GM12878 (cell line): ENCODE measurements around the gene STARD8. TPM values are rescaled to one million over a fixed set of nuclear protein-coding genes. Genes with fewer than 3 reads are reported as not detected.

Experiments
- ATAC-seq: fragments of 200-7000 bp; cut with Tn5 transposase; 3 replicates; pipeline ENCODE4 v1.9.1; 2020; ENCODE audit warnings: mild to moderate bottlenecking, moderate library complexity
- BruUV-seq: library from RNA; stranded (reverse); fragments of 400-500 nt; replicated peaks from 2 replicates; lab custom pipeline; 2021; lab: Mats Ljungman, UMichigan
- CTCF ChIA-PET: fragments of 300-600 bp; sonication (Branson Sonifier 250); formaldehyde crosslinking; extraction: SDS; loops from one replicate; lab custom pipeline; 2021; ENCODE audit warnings: inconsistent platforms; lab: Yijun Ruan, JAX
- POLR2A ChIA-PET: fragments of 350-600 bp; formaldehyde crosslinking; extraction: SDS; loops from one replicate; lab custom pipeline; 2021; ENCODE audit warnings: inconsistent platforms; lab: Charles Lee
- RAD21 ChIA-PET: fragments of 300-600 bp; sonication (Branson Sonifier 250); formaldehyde crosslinking; loops from one replicate; lab custom pipeline; 2023; ENCODE audit warnings: antibody characterized with exemption; ENCODE audit not compliant: unreplicated experiment; lab: Charles Lee
- SMC1A ChIA-PET: fragments of 300-600 bp; sonication (Branson Sonifier 250); formaldehyde crosslinking; loops from one replicate; lab custom pipeline; 2023; ENCODE audit not compliant: unreplicated experiment, uncharacterized antibody; lab: Charles Lee
- DNase-seq: peaks from one replicate; pipeline ENCODE4 v3.0.0-alpha.2; 2011; ENCODE audit warnings: low read depth, low spot score
- FAIRE-seq: peaks from 3 replicates; lab custom pipeline; 2011; peaks lifted over from hg19 to GRCh38; lab: Jason Lieb, UNC
- H2AFZ ChIP-seq: 2 replicates; pipeline ENCODE4 v1.6.0; 2011; ENCODE audit warnings: low read depth, low read length, control low read depth; ENCODE audit not compliant: control insufficient read depth
- H3K27ac ChIP-seq: 2 replicates; pipeline ENCODE4 v1.5.1; 2011; ENCODE audit warnings: control low read depth; ENCODE audit not compliant: control insufficient read depth, insufficient read depth
- H3K27me3 ChIP-seq, 2 experiments: replicated peaks in 1 of 2; 2 replicates each; pipeline versions ENCODE4 v1.6.0 to v1.6.1; 2011; ENCODE audit warnings: low read length in 1 of 2; ENCODE audit not compliant: control insufficient read depth in 2 of 2, insufficient read depth in 2 of 2
- H3K36me3 ChIP-seq, 2 experiments: 2 replicates each; pipeline ENCODE4 v1.5.1; 2011; ENCODE audit warnings: low read length in 1 of 2; ENCODE audit not compliant: control insufficient read depth in 2 of 2, insufficient read depth in 2 of 2
- H3K4me1 ChIP-seq: 2 replicates; pipeline ENCODE4 v1.6.1; 2011; ENCODE audit warnings: mild to moderate bottlenecking, low read length, moderate library complexity, mixed read lengths; ENCODE audit not compliant: control insufficient read depth, insufficient read depth
- H3K4me2 ChIP-seq: 2 replicates; pipeline ENCODE4 v1.6.0; 2011; ENCODE audit warnings: control low read depth; ENCODE audit not compliant: control insufficient read depth, insufficient read depth
- H3K4me3 ChIP-seq: fragments of 200-600 bp; sonication (generic); 2 replicates; pipeline ENCODE4 v1.5.1; 2016
- H3K79me2 ChIP-seq: 2 replicates; pipeline ENCODE4 v1.6.0; 2011; ENCODE audit warnings: low read length; ENCODE audit not compliant: control insufficient read depth, insufficient read depth
- H3K9ac ChIP-seq: 2 replicates; pipeline ENCODE4 v1.8.0; 2011; ENCODE audit warnings: low read length, control low read depth, mixed read lengths; ENCODE audit not compliant: control insufficient read depth, insufficient read depth
- H3K9me3 ChIP-seq: replicated peaks from 3 replicates; pipeline ENCODE4 v1.5.1; 2011; ENCODE audit warnings: mild to moderate bottlenecking, low read length; ENCODE audit not compliant: control insufficient read depth, insufficient read depth
- H4K20me1 ChIP-seq: 2 replicates; pipeline ENCODE4 v1.6.0; 2011; ENCODE audit not compliant: control insufficient read depth, insufficient read depth
- EP300 ChIP-seq, 2 experiments: fragments of 150-350 bp in 1 of 2; IDR thresholded peaks; 2 replicates each; pipeline ENCODE4 v1.6.1; 2011 to 2012; ENCODE audit warnings: low read depth in 2 of 2, low read length in 2 of 2, borderline replicate concordance in 1 of 2, improper control_type of control experiment in 1 of 2, inconsistent platforms in 1 of 2; ENCODE audit not compliant: control insufficient read depth in 1 of 2
- NR2C1 ChIP-seq: fragments of 450-650 bp; IDR thresholded peaks from 2 replicates; pipeline ENCODE4 v1.6.1; 2017; ENCODE audit warnings: antibody characterized with exemption, mild to moderate bottlenecking, moderate library complexity
- PAX8 ChIP-seq: fragments of 450-650 bp; IDR thresholded peaks from 2 replicates; pipeline ENCODE4 v1.6.1; 2017; ENCODE audit warnings: mild to moderate bottlenecking, moderate library complexity
- RUNX3 ChIP-seq: IDR thresholded peaks from 2 replicates; pipeline ENCODE4 v1.6.1; 2012; ENCODE audit warnings: low read length, inconsistent platforms
- SMAD1 ChIP-seq: fragments of 450-650 bp; IDR thresholded peaks from 2 replicates; pipeline ENCODE4 v1.6.1; 2018; ENCODE audit warnings: mild to moderate bottlenecking, low read depth; ENCODE audit not compliant: partially characterized antibody
- YY1 ChIP-seq: IDR thresholded peaks from 2 replicates; pipeline ENCODE4 v1.6.1; 2011; ENCODE audit warnings: low read depth, mild to moderate bottlenecking, low read length
- ZNF274 ChIP-seq: IDR thresholded peaks from one replicate; pipeline ENCODE4 v1.8.0; 2011; ENCODE audit not compliant: insufficient read length, insufficient read depth
- WGBS: methylation state at CpG from one replicate; pipeline ENCODE4 v1.1.6; 2016; ENCODE audit warnings: low lambda C conversion rate; ENCODE audit not compliant: insufficient replicate concordance, insufficient coverage; ENCODE audit errors: missing lambda C conversion rate; 5-methylcytosine and 5-hydroxymethylcytosine counted together
- in situ Hi-C: fragments of 300-500 bp; cut with MboI; formaldehyde crosslinking; loops from 9 replicates; pipeline ENCODE4 v1.14.3; 2018; ENCODE audit warnings: mixed read lengths
- intact Hi-C: fragments of 100-400 bp; cut with micrococcal nuclease; formaldehyde crosslinking; loops from one replicate; pipeline ENCODE4 v1.14.2; 2022; ENCODE audit not compliant: unreplicated experiment
- polyA plus RNA-seq, 11 experiments: library from polyadenylated mRNA; depleted of rRNA in 4 of 11; unstranded in 6 of 11; stranded (reverse) in 5 of 11; fragments of >200 nt; fragmentation: Nextera tagmentation in 4 of 11; fragmentation: Illumina TruSeq in 1 of 11; extraction: Ambion mirVana in 4 of 11; extraction: Trizol in 1 of 11; gene quantifications; 1 replicate in 1 of 11; 2 replicates in 10 of 11; pipeline versions ENCODE4 v1.2.1 to v1.2.3, GENCODE V29; 2011 to 2016; ENCODE audit warnings: inconsistent platforms in 2 of 11, missing spikeins in 2 of 11, low read depth in 1 of 11
- total RNA-seq, 4 experiments: library from RNA; depleted of rRNA in 3 of 4; stranded (reverse); fragments of >200 nt in 3 of 4; fragmentation: Illumina TruSeq in 1 of 4; extraction: Trizol in 1 of 4; gene quantifications; 2 replicates each; pipeline versions ENCODE4 v1.2.1 to v1.2.3, GENCODE V29; 2013 to 2021
- TF ChIP-seq, protein P1 (sequence below), 3 experiments: IDR thresholded peaks in 2 of 3; conservative IDR thresholded peaks in 1 of 3; 2 replicates each; pipeline ENCODE4 v1.5.1; 2011; ENCODE audit warnings: low read depth in 3 of 3, low read length in 3 of 3, mild to moderate bottlenecking in 3 of 3, control low read depth in 2 of 3, moderate library complexity in 2 of 3, inconsistent platforms in 1 of 3, mixed read lengths in 1 of 3; ENCODE audit not compliant: control insufficient read depth in 2 of 3, insufficient read depth in 1 of 3; ENCODE audit errors: extremely low read depth in 1 of 3
- TF ChIP-seq, protein P2 (sequence below): fragments of 450-650 bp; conservative IDR thresholded peaks from 2 replicates; pipeline ENCODE4 v1.6.1; 2017; ENCODE audit warnings: mild to moderate bottlenecking, moderate library complexity
- TF ChIP-seq, protein P3 (sequence below): IDR thresholded peaks from 2 replicates; pipeline ENCODE4 v1.6.1; 2011; ENCODE audit warnings: borderline replicate concordance, low read depth, mild to moderate bottlenecking, moderate library complexity, mixed read lengths, low read length; ENCODE audit not compliant: insufficient read depth; ENCODE audit errors: extremely low read length

Gene STARD8
- total and polyA plus RNA-seq, 10 of the 15 experiments (the other 5 are each of a cell fraction or from before 2014, with no cell fraction given): 0.03 to 0.14 (median 0.07) TPM; not detected in 6

DNA sequence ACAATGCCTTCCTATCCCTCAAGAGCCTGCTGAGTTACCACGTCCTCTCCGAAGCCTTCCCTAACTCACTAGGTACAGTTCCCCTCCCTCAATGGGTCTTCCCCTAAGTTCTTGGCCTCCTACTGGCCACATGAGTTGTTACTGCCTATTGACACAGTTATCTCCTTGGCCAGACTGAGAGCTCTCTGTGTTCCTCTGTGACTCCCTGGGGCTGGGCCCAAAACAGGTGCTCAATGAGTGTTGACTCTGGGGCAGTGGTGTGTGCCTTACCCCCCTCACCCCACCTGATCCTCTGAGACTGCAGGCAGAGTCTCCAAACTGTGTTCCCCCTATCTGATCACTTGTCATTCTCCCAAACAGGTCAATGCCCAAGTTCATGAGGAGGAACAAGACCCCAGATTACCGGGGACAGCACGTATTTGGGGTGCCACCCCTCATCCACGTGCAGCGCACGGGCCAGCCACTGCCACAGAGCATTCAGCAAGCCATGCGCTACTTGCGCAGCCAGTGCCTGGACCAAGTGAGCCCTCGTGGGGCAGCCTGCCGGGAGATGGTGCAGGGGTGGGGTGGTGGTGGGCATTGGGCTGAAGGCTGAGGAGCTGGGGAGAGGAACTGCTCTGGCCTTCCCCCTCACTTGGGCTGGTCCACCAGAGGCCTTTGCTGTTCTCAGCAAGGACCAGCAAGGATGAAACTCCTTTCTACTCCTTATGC is 72.6 kb downstream of the STARD8 start:
- no peaks in the 10 kb centered on the region for H4K20me1 ChIP-seq
- ATAC-seq: peak; percentile 54; the same call in 2 of the 3 replicates
- DNase-seq: no peak
- TF ChIP-seq, protein P1, sequence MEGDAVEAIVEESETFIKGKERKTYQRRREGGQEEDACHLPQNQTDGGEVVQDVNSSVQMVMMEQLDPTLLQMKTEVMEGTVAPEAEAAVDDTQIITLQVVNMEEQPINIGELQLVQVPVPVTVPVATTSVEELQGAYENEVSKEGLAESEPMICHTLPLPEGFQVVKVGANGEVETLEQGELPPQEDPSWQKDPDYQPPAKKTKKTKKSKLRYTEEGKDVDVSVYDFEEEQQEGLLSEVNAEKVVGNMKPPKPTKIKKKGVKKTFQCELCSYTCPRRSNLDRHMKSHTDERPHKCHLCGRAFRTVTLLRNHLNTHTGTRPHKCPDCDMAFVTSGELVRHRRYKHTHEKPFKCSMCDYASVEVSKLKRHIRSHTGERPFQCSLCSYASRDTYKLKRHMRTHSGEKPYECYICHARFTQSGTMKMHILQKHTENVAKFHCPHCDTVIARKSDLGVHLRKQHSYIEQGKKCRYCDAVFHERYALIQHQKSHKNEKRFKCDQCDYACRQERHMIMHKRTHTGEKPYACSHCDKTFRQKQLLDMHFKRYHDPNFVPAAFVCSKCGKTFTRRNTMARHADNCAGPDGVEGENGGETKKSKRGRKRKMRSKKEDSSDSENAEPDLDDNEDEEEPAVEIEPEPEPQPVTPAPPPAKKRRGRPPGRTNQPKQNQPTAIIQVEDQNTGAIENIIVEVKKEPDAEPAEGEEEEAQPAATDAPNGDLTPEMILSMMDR (IDR thresholded peaks at IDR 0.05 in 2 of 3, conservative IDR thresholded peaks at IDR 0.05 in 1 of 3; ENCODE audit: control insufficient read depth in 2 of 3, extremely low read depth in 1 of 3, insufficient read depth in 1 of 3, low read depth in 3 of 3, low read length in 3 of 3): peak in 1 of 3 experiments; percentile 18; a peak in 1 of 6 replicates
- TF ChIP-seq SMAD1: no peak
- TF ChIP-seq, all 136 proteins: peak for 1
- Histone ChIP-seq H3K4me1 (no peaks in the 10 kb centered on the region), H3K9ac (no peak overlapping the region), H3K4me3 (no peak overlapping the region), H2AFZ (no peak overlapping the region), H3K27me3 (no peaks in the 10 kb centered on the region), H3K36me3 (no peaks in the 10 kb centered on the region), H3K4me2 (no peak overlapping the region), H3K27ac (no peak overlapping the region), H3K79me2 (no peaks in the 10 kb centered on the region), H3K9me3 (no peaks in the 10 kb centered on the region)
- in situ Hi-C loops: no loop called here
- no TSS peak for BruUV-seq
- no peak for FAIRE-seq
- ChIA-PET SMC1A (interaction anchor here (0.5 kb wide), 1 partner anchor 10 kb away, joined by 3 read pairs; no protein-coding TSS in a partner anchor), CTCF (interaction anchor here (0.6 kb wide), 1 partner anchor 11 kb away, joined by 3 read pairs; no protein-coding TSS in a partner anchor), RAD21 (no interaction called here), POLR2A (no interaction called here)
- 49% methylated on average over 11 of the region's 11 CpGs for WGBS
- intact Hi-C loops: no loop called here

DNA sequence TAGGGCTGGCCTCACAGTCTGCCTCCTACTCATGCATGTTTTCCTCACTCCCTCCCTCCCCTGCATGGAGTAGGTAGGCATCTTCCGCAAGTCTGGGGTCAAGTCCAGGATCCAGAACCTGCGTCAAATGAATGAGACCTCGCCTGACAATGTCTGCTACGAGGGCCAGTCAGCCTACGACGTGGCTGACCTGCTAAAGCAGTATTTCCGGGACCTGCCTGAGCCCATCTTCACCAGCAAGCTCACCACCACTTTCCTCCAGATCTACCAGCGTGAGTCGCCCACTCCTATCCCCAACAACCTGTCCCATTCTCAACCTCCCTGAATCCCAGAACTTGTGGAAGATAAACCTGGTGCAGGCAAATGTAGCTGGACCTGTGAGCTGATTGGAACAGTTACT is 73.4 kb downstream of the STARD8 start:
- WGBS: 26% methylated on average over 9 of the region's 9 CpGs
- H3K27ac ChIP-seq: no peak overlapping the region
- no peaks in the 10 kb centered on the region for H3K79me2 ChIP-seq
- no peak overlapping the region for H3K4me2 ChIP-seq
- no peak overlapping the region for H3K4me3 ChIP-seq
- no peaks in the 10 kb centered on the region for H3K36me3 ChIP-seq
- no peaks in the 10 kb centered on the region for H3K27me3 ChIP-seq
- ChIA-PET RAD21 (no interaction called here), POLR2A (no interaction called here), CTCF (interaction anchor here (0.6 kb wide), 1 partner anchor 11 kb away, joined by 3 read pairs; no protein-coding TSS in a partner anchor), SMC1A (no interaction called here)
- H3K9ac ChIP-seq: no peak overlapping the region
- intact Hi-C loops: no loop called here
- H4K20me1 ChIP-seq: no peaks in the 10 kb centered on the region
- FAIRE-seq (no peak), DNase-seq (no peak), ATAC-seq (no peak)
- BruUV-seq: no TSS peak
- no peak overlapping the region for H2AFZ ChIP-seq
- in situ Hi-C loops: no loop called here
- H3K4me1 ChIP-seq: no peaks in the 10 kb centered on the region
- no peaks in the 10 kb centered on the region for H3K9me3 ChIP-seq
- TF ChIP-seq ZNF274: no peak
- TF ChIP-seq NR2C1: no peak
- TF ChIP-seq SMAD1: no peak
- no peak for TF ChIP-seq EP300 (IDR thresholded peaks at IDR 0.05; ENCODE audit: borderline replicate concordance in 1 of 2, control insufficient read depth in 1 of 2, low read depth in 2 of 2, low read length in 2 of 2)
- no peak for TF ChIP-seq YY1
- TF ChIP-seq, protein P2, sequence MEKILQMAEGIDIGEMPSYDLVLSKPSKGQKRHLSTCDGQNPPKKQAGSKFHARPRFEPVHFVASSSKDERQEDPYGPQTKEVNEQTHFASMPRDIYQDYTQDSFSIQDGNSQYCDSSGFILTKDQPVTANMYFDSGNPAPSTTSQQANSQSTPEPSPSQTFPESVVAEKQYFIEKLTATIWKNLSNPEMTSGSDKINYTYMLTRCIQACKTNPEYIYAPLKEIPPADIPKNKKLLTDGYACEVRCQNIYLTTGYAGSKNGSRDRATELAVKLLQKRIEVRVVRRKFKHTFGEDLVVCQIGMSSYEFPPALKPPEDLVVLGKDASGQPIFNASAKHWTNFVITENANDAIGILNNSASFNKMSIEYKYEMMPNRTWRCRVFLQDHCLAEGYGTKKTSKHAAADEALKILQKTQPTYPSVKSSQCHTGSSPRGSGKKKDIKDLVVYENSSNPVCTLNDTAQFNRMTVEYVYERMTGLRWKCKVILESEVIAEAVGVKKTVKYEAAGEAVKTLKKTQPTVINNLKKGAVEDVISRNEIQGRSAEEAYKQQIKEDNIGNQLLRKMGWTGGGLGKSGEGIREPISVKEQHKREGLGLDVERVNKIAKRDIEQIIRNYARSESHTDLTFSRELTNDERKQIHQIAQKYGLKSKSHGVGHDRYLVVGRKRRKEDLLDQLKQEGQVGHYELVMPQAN: no peak
- TF ChIP-seq PAX8: no peak
- TF ChIP-seq RUNX3: no peak
- TF ChIP-seq, protein P3, sequence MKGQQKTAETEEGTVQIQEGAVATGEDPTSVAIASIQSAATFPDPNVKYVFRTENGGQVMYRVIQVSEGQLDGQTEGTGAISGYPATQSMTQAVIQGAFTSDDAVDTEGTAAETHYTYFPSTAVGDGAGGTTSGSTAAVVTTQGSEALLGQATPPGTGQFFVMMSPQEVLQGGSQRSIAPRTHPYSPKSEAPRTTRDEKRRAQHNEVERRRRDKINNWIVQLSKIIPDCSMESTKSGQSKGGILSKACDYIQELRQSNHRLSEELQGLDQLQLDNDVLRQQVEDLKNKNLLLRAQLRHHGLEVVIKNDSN: no peak
